SK-N-SH treated with all-trans-retinoic acid at 6 μM for 48 hours (cell line): ENCODE results near the gene NUDCD2.
"Not testable (repeated sequence)": the region's sequence is repeated elsewhere in the genome, so short reads cannot be mapped to it uniquely, and the experiment has no call there.

Experiments
- ATAC-seq: fragments of 200-7000 bp; cut with Tn5 transposase; 3 replicates; pipeline ENCODE4 v1.9.1; 2020; ENCODE audit warnings: mild to moderate bottlenecking, moderate library complexity
- CSDC2 ChIP-seq: fragments of 250-450 bp; sonication (Bioruptor Pico); IDR thresholded peaks from 2 replicates; pipeline ENCODE4 v1.5.0; 2020; ENCODE audit warnings: mild to moderate bottlenecking, moderate library complexity
- CSRNP3 ChIP-seq: fragments of 250-450 bp; sonication (Bioruptor Pico); IDR thresholded peaks from 2 replicates; pipeline ENCODE4 v1.5.1; 2021; ENCODE audit warnings: mild to moderate bottlenecking, moderate library complexity

Gene NUDCD2

GRCh38 chr5:163397354-163397753 lies 62.5 kb downstream of the NUDCD2 start:
- TF ChIP-seq CSDC2, result no peak
- no peak for TF ChIP-seq CSRNP3 (CRISPR knock-in tag)
- no peak for ATAC-seq

GRCh38 chr5:163396818-163397340 lies 63.0 kb downstream of the NUDCD2 start:
- ATAC-seq, result not testable (repeated sequence)
